Neutrophil (primary cell): Measurements from ENCODE around the gene SELE.
"Not testable (repeated sequence)": the region's sequence is repeated elsewhere in the genome, so short reads cannot be mapped to it uniquely, and the experiment has no call there.

Experiments
- H3K27ac ChIP-seq: fragments of 200-600 bp; sonication (generic); 2 replicates; pipeline ENCODE4 v1.5.1; 2016; ENCODE audit warnings: mild to moderate bottlenecking, moderate library complexity
- H3K27me3 ChIP-seq: fragments of 200-600 bp; sonication (generic); 2 replicates; pipeline ENCODE4 v1.6.0; 2016; ENCODE audit warnings: mild to moderate bottlenecking
- H3K36me3 ChIP-seq: fragments of 200-600 bp; sonication (generic); 2 replicates; pipeline ENCODE4 v1.5.1; 2017
- H3K4me1 ChIP-seq, 2 experiments: fragments of 200-600 bp in 1 of 2; sonication (generic) in 1 of 2; 1 replicate in 1 of 2; 2 replicates in 1 of 2; pipeline versions ENCODE4 v1.5.1 to v1.6.1; 2013 to 2016; ENCODE audit warnings: low read depth in 1 of 2, low read length in 1 of 2, mild to moderate bottlenecking in 1 of 2, moderate library complexity in 1 of 2; ENCODE audit not compliant: control insufficient read depth in 1 of 2, insufficient read depth in 1 of 2
- H3K4me3 ChIP-seq, 2 experiments: fragments of 200-600 bp in 1 of 2; sonication (generic) in 1 of 2; 1 replicate in 1 of 2; 2 replicates in 1 of 2; pipeline ENCODE4 v1.5.1; 2013 to 2016; ENCODE audit warnings: low read depth in 1 of 2, low read length in 1 of 2, mild to moderate bottlenecking in 1 of 2, moderate library complexity in 1 of 2
- H3K9me3 ChIP-seq: fragments of 200-600 bp; sonication (generic); 2 replicates; pipeline ENCODE4 v1.5.1; 2016
- TF ChIP-seq, protein P1 (sequence below): fragments of 200-600 bp; sonication (generic); IDR thresholded peaks from 2 replicates; pipeline ENCODE4 v1.5.1; 2016; ENCODE audit warnings: antibody characterized with exemption

The SELE gene

DNA sequence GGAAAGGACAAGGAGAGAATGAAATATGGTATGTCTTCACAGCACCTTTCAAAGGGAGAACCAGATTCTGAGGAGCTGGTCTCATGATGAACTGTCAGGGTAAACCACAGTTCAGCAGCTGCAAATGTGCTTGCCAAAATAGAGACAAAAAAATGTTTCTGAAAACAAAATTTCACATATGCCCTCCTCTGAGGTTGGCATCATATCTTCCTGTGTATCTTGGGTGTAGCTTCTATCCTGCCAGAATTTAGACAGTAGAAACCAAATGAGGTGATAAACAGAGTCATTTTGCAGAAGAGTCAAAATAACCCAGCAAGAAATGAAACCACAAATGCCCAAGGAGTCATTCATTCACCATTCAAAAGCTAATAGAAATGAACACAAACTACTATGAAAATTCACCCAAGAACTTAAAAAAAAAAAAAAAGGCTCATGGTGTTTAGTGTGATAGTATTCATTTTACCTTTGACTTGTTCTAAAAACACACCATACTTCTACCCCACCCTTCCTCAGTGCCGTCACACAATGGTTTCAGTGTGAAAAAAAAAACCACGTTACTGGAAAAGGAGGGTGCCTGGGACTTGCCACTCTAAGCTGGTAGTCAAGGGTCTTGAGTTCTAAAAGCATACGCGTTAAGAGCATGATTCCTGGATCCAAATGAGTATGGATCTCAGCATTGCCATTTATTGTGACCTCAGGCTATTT, 41.0 kb downstream of the SELE start:
- Histone ChIP-seq H3K27ac (peak overlapping the region; percentile 89), H3K27me3 (no peaks in the 10 kb centered on the region), H3K4me1 (peaks cover 69 to 85% of the 10 kb centered on the region in 2 experiments), H3K4me3 (peak overlapping the region in 1 of 2 experiments; percentile 57), H3K36me3 (peaks cover 74% of the 10 kb centered on the region), H3K9me3 (no peaks in the 10 kb centered on the region)
- TF ChIP-seq, protein P1, sequence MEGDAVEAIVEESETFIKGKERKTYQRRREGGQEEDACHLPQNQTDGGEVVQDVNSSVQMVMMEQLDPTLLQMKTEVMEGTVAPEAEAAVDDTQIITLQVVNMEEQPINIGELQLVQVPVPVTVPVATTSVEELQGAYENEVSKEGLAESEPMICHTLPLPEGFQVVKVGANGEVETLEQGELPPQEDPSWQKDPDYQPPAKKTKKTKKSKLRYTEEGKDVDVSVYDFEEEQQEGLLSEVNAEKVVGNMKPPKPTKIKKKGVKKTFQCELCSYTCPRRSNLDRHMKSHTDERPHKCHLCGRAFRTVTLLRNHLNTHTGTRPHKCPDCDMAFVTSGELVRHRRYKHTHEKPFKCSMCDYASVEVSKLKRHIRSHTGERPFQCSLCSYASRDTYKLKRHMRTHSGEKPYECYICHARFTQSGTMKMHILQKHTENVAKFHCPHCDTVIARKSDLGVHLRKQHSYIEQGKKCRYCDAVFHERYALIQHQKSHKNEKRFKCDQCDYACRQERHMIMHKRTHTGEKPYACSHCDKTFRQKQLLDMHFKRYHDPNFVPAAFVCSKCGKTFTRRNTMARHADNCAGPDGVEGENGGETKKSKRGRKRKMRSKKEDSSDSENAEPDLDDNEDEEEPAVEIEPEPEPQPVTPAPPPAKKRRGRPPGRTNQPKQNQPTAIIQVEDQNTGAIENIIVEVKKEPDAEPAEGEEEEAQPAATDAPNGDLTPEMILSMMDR, result no peak

DNA sequence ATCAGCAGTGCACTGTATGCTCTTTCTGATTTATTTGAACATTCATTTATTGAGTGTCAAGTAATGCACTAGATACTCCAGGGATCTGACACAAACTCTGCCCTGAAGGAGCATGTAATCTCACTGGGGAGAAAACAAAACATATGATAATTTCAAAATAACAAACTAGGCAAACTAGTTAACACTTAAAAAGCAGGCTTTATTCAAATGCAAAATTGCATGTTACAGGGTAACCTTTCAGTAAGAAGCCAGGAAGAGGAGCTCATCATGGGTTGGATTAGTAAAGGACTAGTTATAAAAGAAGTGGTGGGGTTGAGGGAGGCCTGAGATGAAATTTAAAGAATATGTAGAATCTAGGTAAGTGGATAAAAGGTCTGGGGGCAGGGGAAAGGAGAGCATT, 43.4 kb downstream of the SELE start:
- H3K27me3 ChIP-seq, result no peaks in the 10 kb centered on the region
- no peak overlapping the region for H3K4me3 ChIP-seq
- H3K4me1 ChIP-seq, result peaks cover 44 to 61% of the 10 kb centered on the region in 2 experiments
- peaks cover 60% of the 10 kb centered on the region for H3K36me3 ChIP-seq
- H3K27ac ChIP-seq, result peak overlapping the region; percentile 89
- TF ChIP-seq, protein P1, result no peak
- H3K9me3 ChIP-seq, result no peaks in the 10 kb centered on the region

DNA sequence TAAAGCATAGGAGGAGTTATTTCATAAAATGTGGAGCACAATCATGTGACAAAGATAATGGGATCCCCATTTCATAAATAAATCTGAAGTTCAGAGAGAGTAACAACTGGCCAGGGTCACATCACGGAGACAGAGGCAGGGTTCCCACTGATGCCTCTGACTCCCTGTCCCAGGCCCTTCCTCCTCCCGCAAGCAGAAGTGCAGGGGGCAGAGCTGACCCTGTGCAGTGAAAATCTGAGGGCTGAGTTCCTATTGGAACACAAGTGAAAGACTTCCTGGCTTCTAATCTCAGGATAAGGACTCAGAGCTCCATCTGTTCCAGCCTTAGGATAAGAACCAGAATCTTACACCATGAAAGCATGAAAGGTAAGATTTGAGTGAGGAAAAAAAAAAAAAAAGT, 44.5 kb downstream of the SELE start:
- TF ChIP-seq, protein P1, result no peak
- Histone ChIP-seq H3K36me3 (peaks cover 50% of the 10 kb centered on the region), H3K4me1 (peaks cover 33 to 50% of the 10 kb centered on the region in 2 experiments), H3K4me3 (no peak overlapping the region), H3K27me3 (no peaks in the 10 kb centered on the region), H3K27ac (peak overlapping the region; percentile 89), H3K9me3 (no peaks in the 10 kb centered on the region)

DNA sequence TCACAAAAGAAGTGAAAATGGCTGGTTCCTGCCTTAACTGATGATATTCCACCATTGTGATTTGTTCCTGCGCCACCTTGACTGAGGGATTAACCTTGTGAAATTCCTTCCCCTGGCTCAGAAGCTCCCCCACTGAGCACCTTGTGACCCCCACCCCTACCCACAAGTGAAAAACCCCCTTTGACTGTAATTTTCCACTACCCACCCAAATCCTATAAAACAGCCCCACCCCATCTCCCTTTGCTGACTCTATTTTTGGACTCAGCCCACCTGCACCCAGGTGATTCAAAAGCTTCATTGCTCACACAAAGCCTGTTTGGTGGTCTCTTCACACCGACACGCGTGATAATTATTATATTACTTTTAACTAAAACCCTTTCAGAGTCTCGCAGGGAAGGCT, 45.5 kb downstream of the SELE start:
- H3K9me3 ChIP-seq, H3K27me3 ChIP-seq, H3K4me3 ChIP-seq: not testable (repeated sequence)
- peaks cover 42% of the 10 kb centered on the region for H3K36me3 ChIP-seq
- peaks cover 23 to 40% of the 10 kb centered on the region in 2 experiments for H3K4me1 ChIP-seq
- peak overlapping the region; percentile 89 for H3K27ac ChIP-seq

DNA sequence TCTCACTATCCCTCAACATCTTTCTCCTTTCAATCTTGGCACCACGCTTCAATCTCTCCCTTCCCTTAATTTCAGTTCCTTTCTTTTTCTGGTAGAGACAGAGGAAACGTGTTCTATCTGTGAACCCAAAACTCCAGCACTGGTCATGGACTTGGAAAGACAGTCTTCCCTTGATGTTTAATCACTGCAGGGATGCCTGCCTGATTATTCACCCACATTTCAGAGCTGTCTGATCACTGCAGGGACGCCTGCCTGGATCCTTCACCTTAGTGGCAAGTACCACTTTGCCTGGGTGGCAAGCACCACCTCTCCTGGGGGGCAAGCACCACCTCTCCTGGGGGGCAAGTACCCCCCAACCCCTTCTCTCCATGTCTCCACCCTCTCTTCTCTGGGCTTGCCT, 50.2 kb downstream of the SELE start:
- Histone ChIP-seq H3K27ac (no peak overlapping the region), H3K27me3 (no peaks in the 10 kb centered on the region), H3K36me3 (no peaks in the 10 kb centered on the region), H3K9me3 (no peaks in the 10 kb centered on the region), H3K4me3 (no peak overlapping the region), H3K4me1 (peaks cover 4 to 7% of the 10 kb centered on the region in 2 experiments)
- TF ChIP-seq, protein P1, result no peak

DNA sequence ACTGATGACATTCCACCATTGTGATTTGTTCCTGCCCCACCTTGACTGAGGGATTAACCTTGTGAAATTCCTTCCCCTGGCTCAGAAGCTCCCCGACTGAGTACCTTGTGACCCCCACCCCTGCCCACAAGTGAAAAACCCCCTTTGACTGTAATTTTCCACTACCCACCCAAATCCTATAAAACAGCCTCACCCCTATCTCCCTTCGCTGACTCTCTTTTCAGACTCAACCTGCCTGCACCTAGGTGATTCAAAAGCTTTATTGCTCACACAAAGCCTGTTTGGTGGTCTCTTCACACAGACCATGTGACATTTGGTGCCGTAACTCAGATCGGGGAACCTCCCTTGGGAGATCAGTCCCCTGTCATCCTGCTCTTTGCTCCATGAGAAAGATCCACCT, 50.7 kb downstream of the SELE start:
- not testable (repeated sequence) for H3K9me3 ChIP-seq, H3K27ac ChIP-seq, H3K27me3 ChIP-seq, H3K4me3 ChIP-seq, H3K4me1 ChIP-seq, H3K36me3 ChIP-seq
